ENCODE results near the gene GMPR. TPM values are rescaled to one million over a fixed set of nuclear protein-coding genes. Genes with fewer than 3 reads are reported as not detected.
"Not testable (repeated sequence)": the region's sequence is repeated elsewhere in the genome, so short reads cannot be mapped to it uniquely, and the experiment has no call there.

GMPR gene
- total RNA-seq, 1 donor from 2014 or later = 2.0 TPM

- H3K36me3 ChIP-seq = no peaks in the 10 kb centered on the region
These were observed 15.0 kb upstream of the GMPR start for GRCh38 chr6:16223362-16223761.

GRCh38 chr6:16224409-16224808 is 14.0 kb upstream of the GMPR start:
- no peaks in the 10 kb centered on the region for H3K36me3 ChIP-seq
- TF ChIP-seq CTCF (IDR thresholded peaks at IDR 0.05) = no peak
- TF ChIP-seq POLR2A (IDR thresholded peaks at IDR 0.05) = no peak
- no peak for TF ChIP-seq POLR2AphosphoS5 (IDR thresholded peaks at IDR 0.05; ENCODE audit: insufficient read depth in 1 of 2, low read depth in 1 of 2)
- no peak overlapping the region for H3K4me3 ChIP-seq
- peaks cover 3% of the 10 kb centered on the region for H3K4me1 ChIP-seq
- intact Hi-C loops (cut with DNase I) = no loop called here
- no peak overlapping the region for H3K27ac ChIP-seq
- DNase-seq (ENCODE audit: extremely low spot score in 2 of 2) = no peak
- H3K27me3 ChIP-seq = no peaks in the 10 kb centered on the region
- no peaks in the 10 kb centered on the region for H3K9me3 ChIP-seq

More at GRCh38 chr6:16223362-16223761, 15.0 kb upstream of the GMPR start:
- H3K4me1 ChIP-seq = no peaks in the 10 kb centered on the region
- H3K9me3 ChIP-seq = no peaks in the 10 kb centered on the region
- intact Hi-C loops (cut with DNase I) = no loop called here
- no peak overlapping the region for H3K4me3 ChIP-seq
- no peak overlapping the region for H3K27ac ChIP-seq
- DNase-seq (ENCODE audit: extremely low spot score in 2 of 2) = no peak
- no peak for TF ChIP-seq POLR2A (IDR thresholded peaks at IDR 0.05)
- no peak for TF ChIP-seq POLR2AphosphoS5 (IDR thresholded peaks at IDR 0.05; ENCODE audit: insufficient read depth in 1 of 2, low read depth in 1 of 2)
- TF ChIP-seq CTCF (IDR thresholded peaks at IDR 0.05) = no peak
- H3K27me3 ChIP-seq = no peaks in the 10 kb centered on the region

- intact Hi-C loops (cut with DNase I); H3K4me1 ChIP-seq; H3K27me3 ChIP-seq; H3K36me3 ChIP-seq; H3K9me3 ChIP-seq; H3K4me3 ChIP-seq; DNase-seq (ENCODE audit: extremely low spot score in 2 of 2); H3K27ac ChIP-seq: not testable (repeated sequence)
These were observed 13.2 kb upstream of the GMPR start for GRCh38 chr6:16225062-16225731.

GRCh38 chr6:16226117-16227047 is 12.0 kb upstream of the GMPR start:
- H3K36me3 ChIP-seq; intact Hi-C loops (cut with DNase I); H3K9me3 ChIP-seq; H3K27ac ChIP-seq; H3K27me3 ChIP-seq; H3K4me1 ChIP-seq; DNase-seq (ENCODE audit: extremely low spot score in 2 of 2); H3K4me3 ChIP-seq: not testable (repeated sequence)

- H3K27ac ChIP-seq = no peak overlapping the region
- no peaks in the 10 kb centered on the region for H3K36me3 ChIP-seq
- no peak for TF ChIP-seq CTCF (IDR thresholded peaks at IDR 0.05)
- no peak for TF ChIP-seq POLR2AphosphoS5 (IDR thresholded peaks at IDR 0.05; ENCODE audit: insufficient read depth in 1 of 2, low read depth in 1 of 2)
- TF ChIP-seq POLR2A (IDR thresholded peaks at IDR 0.05) = no peak
- DNase-seq (ENCODE audit: extremely low spot score in 2 of 2) = no peak
- H3K9me3 ChIP-seq = no peaks in the 10 kb centered on the region
- H3K27me3 ChIP-seq = no peaks in the 10 kb centered on the region
- peaks cover 8% of the 10 kb centered on the region for H3K4me1 ChIP-seq
- intact Hi-C loops (cut with DNase I) = no loop called here
- H3K4me3 ChIP-seq = no peak overlapping the region
These were observed 11.3 kb upstream of the GMPR start for GRCh38 chr6:16227048-16227562.

GRCh38 chr6:16227605-16228004 is 10.8 kb upstream of the GMPR start:
- intact Hi-C loops (cut with DNase I) = no loop called here
- DNase-seq (ENCODE audit: extremely low spot score in 2 of 2) = no peak
- H3K9me3 ChIP-seq = no peaks in the 10 kb centered on the region
- peaks cover 8% of the 10 kb centered on the region for H3K4me1 ChIP-seq
- H3K36me3 ChIP-seq = no peaks in the 10 kb centered on the region
- TF ChIP-seq POLR2A (IDR thresholded peaks at IDR 0.05) (no peak), POLR2AphosphoS5 (IDR thresholded peaks at IDR 0.05; ENCODE audit: insufficient read depth in 1 of 2, low read depth in 1 of 2) (no peak), CTCF (IDR thresholded peaks at IDR 0.05) (no peak)
- H3K4me3 ChIP-seq = no peak overlapping the region
- H3K27me3 ChIP-seq = no peaks in the 10 kb centered on the region
- no peak overlapping the region for H3K27ac ChIP-seq
